HepG2 (cell line): ENCODE data around the gene CLCN2. TPM values are rescaled to one million over a fixed set of nuclear protein-coding genes. Genes with fewer than 3 reads are reported as not detected.
A peak's percentile ranks its signal among the peaks of the same experiment; 100 is the strongest.

Experiments used
- CREB3 ChIP-seq: sonication (generic); formaldehyde crosslinking; IDR thresholded peaks from 2 replicates; pipeline ENCODE4 v1.5.0; 2020; ENCODE audit warnings: missing genetic modification reagents
- HMG20B ChIP-seq: conservative IDR thresholded peaks from 2 replicates; pipeline ENCODE4 v1.6.1; 2016; ENCODE audit warnings: missing genetic modification reagents, missing compliant biosample characterization
- HNF4G ChIP-seq, 2 experiments: sonication (generic) in 1 of 2; formaldehyde crosslinking in 1 of 2; IDR thresholded peaks; 2 replicates each; pipeline versions ENCODE4 v1.4.0 to v1.6.1; 2011 to 2020; ENCODE audit warnings: borderline replicate concordance in 2 of 2, low read depth in 2 of 2, mild to moderate bottlenecking in 2 of 2, low read length in 1 of 2, missing genetic modification reagents in 1 of 2, moderate library complexity in 1 of 2
- HNRNPLL ChIP-seq: fragments of 200-400 bp; formaldehyde crosslinking; IDR thresholded peaks from 2 replicates; pipeline ENCODE4 v1.6.1; 2017; ENCODE audit warnings: mild to moderate bottlenecking, low read depth, low read length; ENCODE audit not compliant: poor library complexity, severe bottlenecking
- KDM2A ChIP-seq: sonication (generic); formaldehyde crosslinking; IDR thresholded peaks from 2 replicates; pipeline ENCODE4 v1.4.0; 2020; ENCODE audit warnings: low read depth, missing genetic modification reagents, borderline replicate concordance
- KDM3A ChIP-seq: IDR thresholded peaks from 2 replicates; pipeline ENCODE4 v1.6.1; 2018; ENCODE audit warnings: low read depth, missing compliant biosample characterization
- MXD4 ChIP-seq: IDR thresholded peaks from 2 replicates; pipeline ENCODE4 v1.6.1; 2016; ENCODE audit warnings: mild to moderate bottlenecking, missing biosample characterization, missing genetic modification reagents
- RBM22 ChIP-seq: fragments of 200-400 bp; formaldehyde crosslinking; optimal IDR thresholded peaks from 2 replicates; pipeline ENCODE3; 2017; ENCODE audit warnings: mild to moderate bottlenecking, low read length, moderate library complexity
- TBP ChIP-seq: sonication (generic); formaldehyde crosslinking; IDR thresholded peaks from 2 replicates; pipeline ENCODE4 v1.5.0; 2020; ENCODE audit warnings: missing genetic modification reagents
- U2AF1 ChIP-seq: fragments of 200-400 bp; formaldehyde crosslinking; optimal IDR thresholded peaks from 2 replicates; pipeline ENCODE3; 2017; ENCODE audit warnings: mild to moderate bottlenecking, low read depth, low read length
- U2AF2 ChIP-seq: fragments of 200-400 bp; formaldehyde crosslinking; IDR thresholded peaks from 2 replicates; pipeline ENCODE4 v1.6.1; 2017; ENCODE audit warnings: low read depth, mild to moderate bottlenecking, low read length
- ZC3H13 ChIP-seq: sonication (generic); formaldehyde crosslinking; IDR thresholded peaks from 2 replicates; pipeline ENCODE4 v1.8.1; 2023; ENCODE audit warnings: mild to moderate bottlenecking, missing genetic modification reagents, moderate library complexity
- ZNF256 ChIP-seq: sonication (generic); formaldehyde crosslinking; conservative IDR thresholded peaks from 2 replicates; pipeline ENCODE4 v1.4.0; 2020; ENCODE audit warnings: missing genetic modification reagents
- ZNF274 ChIP-seq: sonication (generic); formaldehyde crosslinking; IDR thresholded peaks from 2 replicates; pipeline ENCODE4 v1.5.1; 2020; ENCODE audit warnings: mild to moderate bottlenecking, missing genetic modification reagents
- ZNF430 ChIP-seq: sonication (generic); formaldehyde crosslinking; IDR thresholded peaks from 2 replicates; pipeline ENCODE4 v1.9.0; 2021; ENCODE audit warnings: mild to moderate bottlenecking, missing genetic modification reagents
- ZNF503 ChIP-seq: sonication (generic); formaldehyde crosslinking; IDR thresholded peaks from 2 replicates; pipeline ENCODE4 v1.4.0; 2020; ENCODE audit warnings: missing genetic modification reagents
- ZNF589 ChIP-seq: sonication (generic); formaldehyde crosslinking; conservative IDR thresholded peaks from 2 replicates; pipeline ENCODE4 v1.8.0; 2022; ENCODE audit warnings: mild to moderate bottlenecking, moderate library complexity, missing genetic modification reagents
- ZNF607 ChIP-seq: sonication (generic); formaldehyde crosslinking; IDR thresholded peaks from 2 replicates; pipeline ENCODE4 v1.5.1; 2020; ENCODE audit warnings: missing genetic modification reagents, mild to moderate bottlenecking, borderline replicate concordance
- ZNF644 ChIP-seq: IDR thresholded peaks from 2 replicates; pipeline ENCODE4 v1.6.1; 2016; ENCODE audit warnings: low read depth
- ZNF766 ChIP-seq: sonication (generic); formaldehyde crosslinking; IDR thresholded peaks from 2 replicates; pipeline ENCODE4 v1.5.0; 2020; ENCODE audit warnings: missing genetic modification reagents, borderline replicate concordance
- ZNF883 ChIP-seq: sonication (generic); formaldehyde crosslinking; IDR thresholded peaks from 2 replicates; pipeline ENCODE4 v1.5.1; 2020; ENCODE audit warnings: mild to moderate bottlenecking, missing genetic modification reagents; ENCODE audit errors: not compliant biosample characterization
- polyA plus RNA-seq, 8 experiments: library from polyadenylated mRNA; depleted of rRNA in 3 of 8; stranded (reverse) in 7 of 8; unstranded in 1 of 8; fragments of >200 nt; fragmentation: Illumina TruSeq in 4 of 8; extraction: Trizol in 4 of 8; gene quantifications; 2 replicates each; pipeline versions ENCODE4 v1.2.1 to v1.2.3, GENCODE V29; 2011 to 2016; ENCODE audit warnings: low read depth in 4 of 8, missing spikeins in 1 of 8, mixed read lengths in 1 of 8; ENCODE audit not compliant: insufficient read depth in 1 of 8
- total RNA-seq, 5 experiments: library from RNA; depleted of rRNA; stranded (reverse); fragments of >200 nt; fragmentation: Illumina TruSeq; extraction: Trizol; gene quantifications; 2 replicates each; pipeline ENCODE4 v1.2.3, GENCODE V29; 2016; ENCODE audit warnings: low read depth in 1 of 5
- TF ChIP-seq, protein P1 (sequence below): sonication (generic); formaldehyde crosslinking; IDR thresholded peaks from 2 replicates; pipeline ENCODE4 v1.4.0; 2020; ENCODE audit warnings: missing genetic modification reagents, borderline replicate concordance

CLCN2 gene
- total and polyA plus RNA-seq, 2 of the 13 experiments (the other 11 are each of a cell fraction or from before 2014, with no cell fraction given), result 11.4 to 13.5 TPM

- TF ChIP-seq, protein P1, sequence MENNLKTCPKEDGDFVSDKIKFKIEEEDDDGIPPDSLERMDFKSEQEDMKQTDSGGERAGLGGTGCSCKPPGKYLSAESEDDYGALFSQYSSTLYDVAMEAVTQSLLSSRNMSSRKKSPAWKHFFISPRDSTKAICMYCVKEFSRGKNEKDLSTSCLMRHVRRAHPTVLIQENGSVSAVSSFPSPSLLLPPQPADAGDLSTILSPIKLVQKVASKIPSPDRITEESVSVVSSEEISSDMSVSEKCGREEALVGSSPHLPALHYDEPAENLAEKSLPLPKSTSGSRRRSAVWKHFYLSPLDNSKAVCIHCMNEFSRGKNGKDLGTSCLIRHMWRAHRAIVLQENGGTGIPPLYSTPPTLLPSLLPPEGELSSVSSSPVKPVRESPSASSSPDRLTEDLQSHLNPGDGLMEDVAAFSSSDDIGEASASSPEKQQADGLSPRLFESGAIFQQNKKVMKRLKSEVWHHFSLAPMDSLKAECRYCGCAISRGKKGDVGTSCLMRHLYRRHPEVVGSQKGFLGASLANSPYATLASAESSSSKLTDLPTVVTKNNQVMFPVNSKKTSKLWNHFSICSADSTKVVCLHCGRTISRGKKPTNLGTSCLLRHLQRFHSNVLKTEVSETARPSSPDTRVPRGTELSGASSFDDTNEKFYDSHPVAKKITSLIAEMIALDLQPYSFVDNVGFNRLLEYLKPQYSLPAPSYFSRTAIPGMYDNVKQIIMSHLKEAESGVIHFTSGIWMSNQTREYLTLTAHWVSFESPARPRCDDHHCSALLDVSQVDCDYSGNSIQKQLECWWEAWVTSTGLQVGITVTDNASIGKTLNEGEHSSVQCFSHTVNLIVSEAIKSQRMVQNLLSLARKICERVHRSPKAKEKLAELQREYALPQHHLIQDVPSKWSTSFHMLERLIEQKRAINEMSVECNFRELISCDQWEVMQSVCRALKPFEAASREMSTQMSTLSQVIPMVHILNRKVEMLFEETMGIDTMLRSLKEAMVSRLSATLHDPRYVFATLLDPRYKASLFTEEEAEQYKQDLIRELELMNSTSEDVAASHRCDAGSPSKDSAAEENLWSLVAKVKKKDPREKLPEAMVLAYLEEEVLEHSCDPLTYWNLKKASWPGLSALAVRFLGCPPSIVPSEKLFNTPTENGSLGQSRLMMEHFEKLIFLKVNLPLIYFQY (CRISPR knock-in tag), result no peak
- no peak for TF ChIP-seq CREB3 (CRISPR knock-in tag)
- no peak for TF ChIP-seq U2AF1
- no peak for TF ChIP-seq U2AF2
- no peak for TF ChIP-seq ZNF607 (CRISPR knock-in tag)
- no peak for TF ChIP-seq ZNF589
- no peak for TF ChIP-seq KDM3A (CRISPR knock-in tag)
- no peak for TF ChIP-seq ZC3H13 (CRISPR knock-in tag)
- TF ChIP-seq ZNF883 (CRISPR knock-in tag), result no peak
- TF ChIP-seq ZNF430, result no peak
- TF ChIP-seq TBP, result no peak
- TF ChIP-seq ZNF503 (CRISPR knock-in tag), result no peak
- TF ChIP-seq HNF4G (IDR thresholded peaks at IDR 0.05; ENCODE audit: borderline replicate concordance, low read depth, low read length), result no peak
- TF ChIP-seq HNF4G (CRISPR knock-in tag; IDR thresholded peaks at IDR 0.05; ENCODE audit: borderline replicate concordance, low read depth), result no peak
- no peak for TF ChIP-seq ZNF766 (CRISPR knock-in tag)
- TF ChIP-seq ZNF256 (CRISPR knock-in tag), result no peak
- TF ChIP-seq MXD4 (CRISPR knock-in tag), result no peak
- TF ChIP-seq ZNF274 (CRISPR knock-in tag), result no peak
- peak; percentile 72; the same call in 1 of the 2 replicates for TF ChIP-seq KDM2A (CRISPR knock-in tag)
- TF ChIP-seq HMG20B (CRISPR knock-in tag), result no peak
- TF ChIP-seq HNRNPLL, result no peak
- TF ChIP-seq RBM22, result peak; percentile 82
- no peak for TF ChIP-seq ZNF644 (CRISPR knock-in tag)
These were observed 15.9 kb downstream of the CLCN2 start (continued) for GRCh38 chr3:184345317-184346144.
